Measurements from ENCODE around the gene MUC5B. TPM values are rescaled to one million over a fixed set of nuclear protein-coding genes. Genes with fewer than 3 reads are reported as not detected.

The MUC5B gene
- total and polyA plus RNA-seq, 2 donors (not counting 3 experiments of a cell fraction or from before 2014, with no cell fraction given): not detected

- CTCF ChIA-PET: no interaction called here
- DNase-seq (ENCODE audit: low read depth, low spot score): no peak
- Histone ChIP-seq H3K4me3 (replicated peaks in 1 of 3; ENCODE audit: insufficient read depth in 1 of 3, low read depth in 1 of 3, low read length in 3 of 3) (no peak overlapping the region), H3K4me2 (ENCODE audit: insufficient read depth, low read length) (no peak overlapping the region), H3K36me3 (ENCODE audit: control insufficient read depth in 2 of 2, extremely low read depth in 1 of 2, insufficient read depth in 2 of 2, low read length in 2 of 2) (no peaks in the 10 kb centered on the region), H3K79me2 (ENCODE audit: control insufficient read depth, insufficient read depth, low read length) (no peaks in the 10 kb centered on the region), H3K27ac (ENCODE audit: insufficient read depth, low read depth, low read length) (no peak overlapping the region), H4K20me1 (replicated peaks; ENCODE audit: control insufficient read depth, extremely low read depth, insufficient read depth, low read length) (no peaks in the 10 kb centered on the region), H3K9me3 (replicated peaks; ENCODE audit: control insufficient read depth, insufficient read depth, low read length) (no peaks in the 10 kb centered on the region), H2AFZ (ENCODE audit: low read depth, low read length) (no peak overlapping the region), H3K9me1 (replicated peaks; ENCODE audit: control insufficient read depth, extremely low read depth, insufficient read depth, low read length) (no peaks in the 10 kb centered on the region), H3K27me3 (ENCODE audit: control insufficient read depth in 2 of 2, insufficient read depth in 2 of 2, low read length in 2 of 2) (no peaks in the 10 kb centered on the region), H3K4me1 (ENCODE audit: control insufficient read depth, extremely low read depth, insufficient read depth, low read length) (no peaks in the 10 kb centered on the region), H3K9ac (replicated peaks; ENCODE audit: extremely low read depth, insufficient read depth, low read length) (no peak overlapping the region)
- no peak for FAIRE-seq
- intact Hi-C loops (cut with micrococcal nuclease) (no loop called here), dilution Hi-C loops (cut with MboI; ENCODE audit: extremely low pct_ligation_motif_present, low sequenced_read_pairs) (no loop called here)
- TF ChIP-seq FOS (IDR thresholded peaks at IDR 0.05; ENCODE audit: borderline replicate concordance, insufficient read depth, low read length): no peak
- TF ChIP-seq MYC (IDR thresholded peaks at IDR 0.05; ENCODE audit: low read depth, low read length): no peak
- TF ChIP-seq GATA2 (IDR thresholded peaks at IDR 0.05; ENCODE audit: insufficient read depth, insufficient read length, low read depth, low read length): no peak
- TF ChIP-seq POLR2A (IDR thresholded peaks at IDR 0.05; ENCODE audit: low read depth, low read length): no peak
- TF ChIP-seq CTCF (IDR thresholded peaks at IDR 0.05; ENCODE audit: extremely low read depth in 1 of 2, insufficient read depth in 1 of 2, low read depth in 1 of 2, low read length in 2 of 2): no peak
- TF ChIP-seq POLR2AphosphoS5 (IDR thresholded peaks at IDR 0.05; ENCODE audit: insufficient read depth, low read depth, low read length): no peak
- no peak for TF ChIP-seq JUN (IDR thresholded peaks at IDR 0.05; ENCODE audit: borderline replicate concordance, insufficient read depth, insufficient read length, low read depth)
- no peak for TF ChIP-seq MAX (IDR thresholded peaks at IDR 0.05; ENCODE audit: insufficient read depth, insufficient read length)
- TF ChIP-seq EZH2 (IDR thresholded peaks at IDR 0.05; ENCODE audit: borderline replicate concordance, low read depth, low read length, severe bottlenecking): no peak
- POLR2A ChIA-PET: no interaction called here
- no TSS peak for BruUV-seq (replicated peaks)
Observed at GRCh38 chr11:1223346-1224110, 662 bp downstream of the MUC5B start.

Data from endothelial cell of umbilical vein (primary cell).